SK-N-SH (cell line): ENCODE results near the gene TMEM179. TPM values are rescaled to one million over a fixed set of nuclear protein-coding genes. Genes with fewer than 3 reads are reported as not detected.

Experiments
- CTCF ChIA-PET: fragments of 300-600, 350-600 bp; formaldehyde crosslinking; extraction: SDS; loops from one replicate; lab custom pipeline; 2021; lab: Yijun Ruan, JAX
- POLR2A ChIA-PET: fragments of 350-600 bp; sonication (Branson Sonifier 250); formaldehyde crosslinking; extraction: SDS; loops from one replicate; lab custom pipeline; 2020; ENCODE audit warnings: antibody characterized with exemption, inconsistent platforms; lab: Yijun Ruan, JAX
- DNase-seq: peaks from one replicate; pipeline ENCODE4 v3.0.0; 2012
- H2AFZ ChIP-seq: fragments of 200-600 bp; sonication (generic); 2 replicates; pipeline ENCODE4 v1.8.1; 2016; ENCODE audit warnings: antibody characterized with exemption, mild to moderate bottlenecking, low read depth
- H3F3A ChIP-seq: fragments of 200-600 bp; sonication (generic); replicated peaks from 2 replicates; pipeline ENCODE3; 2016; ENCODE audit warnings: antibody characterized with exemption, mild to moderate bottlenecking; ENCODE audit not compliant: insufficient read depth
- H3K27ac ChIP-seq, 2 experiments: fragments of 200-500 bp in 1 of 2; fragments of 200-600 bp in 1 of 2; sonication (Bioruptor generic) in 1 of 2; sonication (generic), shearing (Covaris generic) in 1 of 2; 2 replicates each; pipeline versions ENCODE4 v1.5.1 to v1.6.1; 2014 to 2016; ENCODE audit warnings: low read depth in 2 of 2, inconsistent platforms in 1 of 2, low read length in 1 of 2, mild to moderate bottlenecking in 1 of 2, mixed read lengths in 1 of 2
- H3K27me3 ChIP-seq: fragments of 200-600 bp; sonication (generic), shearing (Covaris generic); 2 replicates; pipeline ENCODE4 v1.6.1; 2016; ENCODE audit warnings: mixed run types; ENCODE audit not compliant: insufficient read depth
- H3K36me3 ChIP-seq, 2 experiments: fragments of 200-500 bp in 1 of 2; fragments of 200-600 bp in 1 of 2; sonication (Bioruptor generic) in 1 of 2; sonication (generic) in 1 of 2; replicated peaks in 1 of 2; 2 replicates each; pipeline versions ENCODE3 to v1.5.1; 2014 to 2016; ENCODE audit warnings: low read length in 1 of 2, mild to moderate bottlenecking in 1 of 2; ENCODE audit not compliant: insufficient read depth in 2 of 2, control insufficient read depth in 1 of 2
- H3K4me1 ChIP-seq, 2 experiments: fragments of 200-500 bp in 1 of 2; fragments of 200-600 bp in 1 of 2; sonication (Bioruptor generic) in 1 of 2; sonication (generic), shearing (Covaris generic) in 1 of 2; 2 replicates each; pipeline versions ENCODE4 v1.5.1 to v1.6.1; 2014 to 2016; ENCODE audit warnings: low read depth in 1 of 2, low read length in 1 of 2, mixed run types in 1 of 2; ENCODE audit not compliant: insufficient read depth in 2 of 2, control insufficient read depth in 1 of 2
- H3K4me2 ChIP-seq: fragments of 200-600 bp; sonication (generic), shearing (Covaris generic); 2 replicates; pipeline ENCODE4 v1.6.1; 2017; ENCODE audit warnings: mixed run types
- H3K4me3 ChIP-seq, 2 experiments: fragments of 200-500 bp in 1 of 2; fragments of 200-600 bp in 1 of 2; sonication (Bioruptor generic) in 1 of 2; sonication (generic), shearing (Covaris generic) in 1 of 2; 2 replicates each; pipeline versions ENCODE4 v1.5.1 to v1.8.1; 2014 to 2016; ENCODE audit warnings: low read depth in 2 of 2, inconsistent platforms in 1 of 2, low read length in 1 of 2, mild to moderate bottlenecking in 1 of 2, mixed read lengths in 1 of 2, moderate library complexity in 1 of 2
- H3K79me2 ChIP-seq: fragments of 200-600 bp; sonication (generic); 2 replicates; pipeline ENCODE4 v1.8.1; 2017; ENCODE audit warnings: mild to moderate bottlenecking; ENCODE audit not compliant: insufficient read depth
- H3K9ac ChIP-seq: fragments of 200-600 bp; sonication (generic); 2 replicates; pipeline ENCODE4 v1.6.1; 2017; ENCODE audit warnings: mixed run types
- H3K9me2 ChIP-seq: fragments of 200-600 bp; sonication (generic); 2 replicates; pipeline ENCODE4 v1.6.1; 2017; ENCODE audit warnings: mixed run types
- H3K9me3 ChIP-seq: fragments of 200-600 bp; sonication (generic); 2 replicates; pipeline ENCODE4 v1.6.1; 2017; ENCODE audit warnings: mixed run types, mild to moderate bottlenecking, moderate library complexity
- H4K20me1 ChIP-seq: fragments of 200-600 bp; sonication (generic); 2 replicates; pipeline ENCODE4 v1.6.1; 2017; ENCODE audit warnings: mild to moderate bottlenecking, mixed run types; ENCODE audit not compliant: insufficient read depth
- CHD2 ChIP-seq: fragments of 150-350 bp; IDR thresholded peaks from 2 replicates; pipeline ENCODE4 v1.6.1; 2018; ENCODE audit warnings: low read length; ENCODE audit not compliant: partially characterized antibody
- CTCF ChIP-seq: fragments of 200-600 bp; sonication (generic); IDR thresholded peaks from 2 replicates; pipeline ENCODE4 v1.6.1; 2017; ENCODE audit warnings: antibody characterized with exemption, mild to moderate bottlenecking, moderate library complexity
- ELF1 ChIP-seq: IDR thresholded peaks from 2 replicates; pipeline ENCODE4 v1.4.0; 2012
- EP300 ChIP-seq, 2 experiments: IDR thresholded peaks; 2 replicates each; pipeline versions ENCODE4 v1.4.0 to v1.6.1; 2012; ENCODE audit warnings: borderline replicate concordance in 1 of 2, low read depth in 1 of 2, low read length in 1 of 2
- FOXJ3 ChIP-seq: sonication (generic); formaldehyde crosslinking; IDR thresholded peaks from 2 replicates; pipeline ENCODE4 v1.5.1; 2020; ENCODE audit warnings: mild to moderate bottlenecking, missing genetic modification reagents
- FOXM1 ChIP-seq: IDR thresholded peaks from 2 replicates; pipeline ENCODE4 v1.4.0; 2012; ENCODE audit warnings: low read depth, mild to moderate bottlenecking
- GABPA ChIP-seq: IDR thresholded peaks from 2 replicates; pipeline ENCODE4 v1.4.0; 2012; ENCODE audit warnings: low read depth, mild to moderate bottlenecking
- IRF3 ChIP-seq: fragments of 150-350 bp; IDR thresholded peaks from 2 replicates; pipeline ENCODE4 v1.6.1; 2016; ENCODE audit warnings: mild to moderate bottlenecking, low read depth, low read length
- MAX ChIP-seq: IDR thresholded peaks from 2 replicates; pipeline ENCODE4 v1.4.0; 2012; ENCODE audit warnings: low read depth
- NRF1 ChIP-seq: IDR thresholded peaks from 2 replicates; pipeline ENCODE4 v1.6.1; 2012; ENCODE audit warnings: low read depth, mild to moderate bottlenecking, low read length
- POLR2AphosphoS5 ChIP-seq: IDR thresholded peaks from 2 replicates; pipeline ENCODE4 v1.6.1; 2012; ENCODE audit warnings: low read depth, low read length
- RAD21 ChIP-seq: IDR thresholded peaks from 2 replicates; pipeline ENCODE4 v1.6.1; 2012; ENCODE audit warnings: mild to moderate bottlenecking, low read length
- REST ChIP-seq: IDR thresholded peaks from 2 replicates; pipeline ENCODE4 v1.6.1; 2012; ENCODE audit warnings: mild to moderate bottlenecking, low read depth, low read length, moderate library complexity
- SIN3A ChIP-seq: IDR thresholded peaks from 2 replicates; pipeline ENCODE4 v1.6.1; 2012; ENCODE audit warnings: low read depth, mild to moderate bottlenecking, low read length, moderate library complexity, borderline replicate concordance
- SMC3 ChIP-seq: IDR thresholded peaks from 2 replicates; pipeline ENCODE4 v1.6.1; 2012; ENCODE audit warnings: low read depth, low read length, improper control_type of control experiment
- TAF1 ChIP-seq: IDR thresholded peaks from 2 replicates; pipeline ENCODE4 v1.6.1; 2012; ENCODE audit warnings: low read depth, mild to moderate bottlenecking, low read length, moderate library complexity, borderline replicate concordance
- TCF12 ChIP-seq: IDR thresholded peaks from 2 replicates; pipeline ENCODE4 v1.4.0; 2012
- whole genome bisulfite sequencing: methylation state at CpG from one replicate; pipeline ENCODE4 v1.1.6; 2017; ENCODE audit warnings: low lambda C conversion rate; 5-methylcytosine and 5-hydroxymethylcytosine counted together
- polyA plus RNA-seq, 3 experiments: library from polyadenylated mRNA; depleted of rRNA; stranded (reverse); fragments of >200 nt; gene quantifications; 2 replicates each; pipeline ENCODE4 v1.2.3, GENCODE V29; 2012

The TMEM179 gene
- polyA plus RNA-seq, 1 of the 3 experiments (the other 2 are of a cell fraction) = 1.7 TPM

- Histone ChIP-seq H3K27ac (no peak overlapping the region; a peak in 1 of 4 replicates), H2AFZ (peak overlapping the region; percentile 89), H3K9ac (peak overlapping the region; percentile 25; the same call in 1 of the 2 replicates), H3K36me3 (no peaks in the 10 kb centered on the region), H3K79me2 (no peaks in the 10 kb centered on the region), H3K9me2 (no peaks in the 10 kb centered on the region), H3K4me1 (peaks cover 0 to 2% of the 10 kb centered on the region in 2 experiments; a peak in 1 of 4 replicates), H3K27me3 (no peaks in the 10 kb centered on the region), H4K20me1 (no peaks in the 10 kb centered on the region), H3K4me2 (peak overlapping the region; percentile 78), H3F3A (no peaks in the 10 kb centered on the region), H3K9me3 (no peaks in the 10 kb centered on the region), H3K4me3 (peak overlapping the region; percentile 46 to 58)
- DNase-seq = peak; percentile 98
- no peak for TF ChIP-seq FOXJ3 (CRISPR knock-in tag)
- peak; percentile 76 for TF ChIP-seq RAD21
- no peak for TF ChIP-seq IRF3
- peak; percentile 87 for TF ChIP-seq CTCF
- TF ChIP-seq SMC3 = peak; percentile 82
- peak; percentile 60 for TF ChIP-seq CHD2
- 69% methylated on average over 4 of the region's 56 CpGs for WGBS
- CTCF ChIA-PET = interaction anchor here (0.6 to 1.9 kb wide), 7 partner anchors 9 to 538 kb away, joined by 3 to 8 read pairs (median 4); no protein-coding TSS in a partner anchor
- POLR2A ChIA-PET = no interaction called here
Observed at GRCh38 chr14:104650057-104650980, 45.7 kb upstream of the TMEM179 start.

GRCh38 chr14:104647467-104648043 lies 43.0 kb upstream of the TMEM179 start:
- no peaks in the 10 kb centered on the region for H3K9me2 ChIP-seq
- 61% methylated on average over 6 of the region's 6 CpGs for WGBS
- TF ChIP-seq IRF3 = no peak
- no peak for TF ChIP-seq SMC3
- TF ChIP-seq TAF1 = no peak
- no peak for TF ChIP-seq FOXM1
- no peak for TF ChIP-seq TCF12
- no peak for TF ChIP-seq SIN3A
- TF ChIP-seq MAX = no peak
- TF ChIP-seq CHD2 = no peak
- TF ChIP-seq NRF1 = no peak
- TF ChIP-seq GABPA = no peak
- no peak for TF ChIP-seq ELF1
- TF ChIP-seq POLR2AphosphoS5 = no peak
- TF ChIP-seq EP300 (IDR thresholded peaks at IDR 0.05; ENCODE audit: borderline replicate concordance in 1 of 2, low read depth in 1 of 2, low read length in 1 of 2) = no peak
- no peak for TF ChIP-seq REST

More at GRCh38 chr14:104647467-104648043, 43.0 kb upstream of the TMEM179 start:
- Histone ChIP-seq H3K27ac (no peak overlapping the region), H3F3A (no peaks in the 10 kb centered on the region), H3K79me2 (no peaks in the 10 kb centered on the region), H3K27me3 (no peaks in the 10 kb centered on the region), H3K9me3 (no peaks in the 10 kb centered on the region), H3K4me1 (peaks cover 0 to 2% of the 10 kb centered on the region in 2 experiments; a peak in 1 of 4 replicates), H3K9ac (no peak overlapping the region), H3K36me3 (no peaks in the 10 kb centered on the region), H2AFZ (no peak overlapping the region), H4K20me1 (no peaks in the 10 kb centered on the region), H3K4me2 (no peak overlapping the region), H3K4me3 (no peak overlapping the region)
- no peak for DNase-seq
- ChIA-PET CTCF (interaction anchor here (1.0 to 1.6 kb wide), 2 partner anchors 52 to 570 kb away, joined by 3 read pairs; no protein-coding TSS in a partner anchor), POLR2A (no interaction called here)
